Breast epithelium (tissue), 4 donors: ENCODE measurements around the gene SETD2. TPM values are rescaled to one million over a fixed set of nuclear protein-coding genes. Genes with fewer than 3 reads are reported as not detected.

Source experiments
- DNase-seq, 2 donors: peaks; one replicate each; pipeline ENCODE4 v3.0.0-alpha.2; 2019; ENCODE audit warnings: low spot score in 2 of 2
- H3K27ac ChIP-seq, 2 donors: fragments of 200-600 bp; sonication (generic) in 1 of 2; one replicate each; pipeline ENCODE4 v1.5.1; 2016 to 2019; ENCODE audit warnings: mild to moderate bottlenecking in 1 of 2
- H3K27me3 ChIP-seq, 2 donors: fragments of 200-600 bp; sonication (generic) in 1 of 2; one replicate each; pipeline versions ENCODE4 v1.5.1 to v1.6.0; 2017 to 2019; ENCODE audit warnings: control low read depth in 1 of 2, mild to moderate bottlenecking in 1 of 2
- H3K36me3 ChIP-seq: fragments of 200-600 bp; one replicate; pipeline ENCODE4 v1.5.1; 2019
- H3K4me1 ChIP-seq, 2 donors: fragments of 200-600 bp; sonication (generic); one replicate each; pipeline ENCODE4 v1.5.1; 2016 to 2019; ENCODE audit warnings: control low read depth in 1 of 2
- H3K4me3 ChIP-seq, 3 donors: fragments of 200-600 bp; sonication (generic); 1 replicate in 2 of 3; 2 replicates in 1 of 3; pipeline ENCODE4 v1.5.1; 2016 to 2019; ENCODE audit warnings: mild to moderate bottlenecking in 3 of 3, moderate library complexity in 2 of 3
- H3K9me3 ChIP-seq, 2 donors: fragments of 200-600 bp; sonication (generic) in 1 of 2; one replicate each; pipeline ENCODE4 v1.5.1; 2016 to 2019; ENCODE audit warnings: control low read depth in 1 of 2
- CTCF ChIP-seq, 3 donors: fragments of 450-650 bp; IDR thresholded peaks; one replicate each; pipeline ENCODE4 v1.5.1; 2016 to 2017; ENCODE audit warnings: antibody characterized with exemption in 3 of 3, mild to moderate bottlenecking in 3 of 3, moderate library complexity in 3 of 3
- POLR2A ChIP-seq: fragments of 450-650 bp; IDR thresholded peaks from one replicate; pipeline ENCODE4 v1.6.1; 2016; ENCODE audit warnings: antibody characterized with exemption, mild to moderate bottlenecking, moderate library complexity
- POLR2AphosphoS5 ChIP-seq, 3 donors: sonication (generic); formaldehyde crosslinking; IDR thresholded peaks; one replicate each; pipeline ENCODE4 v1.6.1; 2017; ENCODE audit warnings: antibody characterized with exemption in 3 of 3
- intact Hi-C: fragments of 100-400 bp; cut with DNase I; formaldehyde crosslinking; loops from one replicate; pipeline ENCODE4 v1.15.1; 2023; ENCODE audit warnings: low total_unique reads
- total RNA-seq, 3 donors: library from RNA; depleted of rRNA; stranded (reverse); fragments of >200 nt; gene quantifications; one replicate each; pipeline ENCODE4 v1.1.0, GENCODE V29; 2016

The SETD2 gene
- total RNA-seq, 3 donors from 2014 or later = 59.8 to 87.8 (median 74.4) TPM

- no peak for TF ChIP-seq POLR2AphosphoS5 (IDR thresholded peaks at IDR 0.05)
- TF ChIP-seq POLR2A = no peak
- TF ChIP-seq CTCF (IDR thresholded peaks at IDR 0.05) = no peak
- no peaks in the 10 kb centered on the region for H3K9me3 ChIP-seq
- H3K4me1 ChIP-seq = no peaks in the 10 kb centered on the region
- no peak overlapping the region for H3K27ac ChIP-seq
- H3K4me3 ChIP-seq = no peak overlapping the region
- no peaks in the 10 kb centered on the region for H3K36me3 ChIP-seq
- H3K27me3 ChIP-seq = no peaks in the 10 kb centered on the region
- no peak for DNase-seq
- intact Hi-C loops = no loop called here
These were observed 98.2 kb downstream of the SETD2 start for GRCh38 chr3:47065681-47066080.

- TF ChIP-seq POLR2A (no peak), CTCF (IDR thresholded peaks at IDR 0.05) (no peak), POLR2AphosphoS5 (IDR thresholded peaks at IDR 0.05) (no peak)
- no peak for DNase-seq
These were observed 98.9 kb downstream of the SETD2 start for GRCh38 chr3:47065058-47065457.

GRCh38 chr3:47057212-47057671 lies 106.7 kb downstream of the SETD2 start:
- intact Hi-C loops = no loop called here
- Histone ChIP-seq H3K4me3 (no peak overlapping the region), H3K27me3 (no peaks in the 10 kb centered on the region), H3K9me3 (no peaks in the 10 kb centered on the region), H3K4me1 (no peaks in the 10 kb centered on the region), H3K27ac (no peak overlapping the region), H3K36me3 (no peaks in the 10 kb centered on the region)
- no peak for DNase-seq
- no peak for TF ChIP-seq CTCF (IDR thresholded peaks at IDR 0.05)
- TF ChIP-seq POLR2AphosphoS5 (IDR thresholded peaks at IDR 0.05) = no peak
- no peak for TF ChIP-seq POLR2A

More at GRCh38 chr3:47065058-47065457, 98.9 kb downstream of the SETD2 start:
- Histone ChIP-seq H3K36me3 (no peaks in the 10 kb centered on the region), H3K4me1 (no peaks in the 10 kb centered on the region), H3K27me3 (no peaks in the 10 kb centered on the region), H3K9me3 (no peaks in the 10 kb centered on the region), H3K4me3 (no peak overlapping the region), H3K27ac (no peak overlapping the region)
- intact Hi-C loops = no loop called here

GRCh38 chr3:47056705-47057104 lies 107.2 kb downstream of the SETD2 start:
- Histone ChIP-seq H3K27me3 (no peaks in the 10 kb centered on the region), H3K36me3 (no peaks in the 10 kb centered on the region), H3K9me3 (no peaks in the 10 kb centered on the region), H3K27ac (no peak overlapping the region), H3K4me3 (no peak overlapping the region), H3K4me1 (no peaks in the 10 kb centered on the region)
- DNase-seq = no peak
- TF ChIP-seq CTCF (IDR thresholded peaks at IDR 0.05) (no peak), POLR2AphosphoS5 (IDR thresholded peaks at IDR 0.05) (no peak), POLR2A (no peak)
- intact Hi-C loops = no loop called here

- no peaks in the 10 kb centered on the region for H3K9me3 ChIP-seq
- no peak for DNase-seq
- TF ChIP-seq POLR2A = no peak
- no peak for TF ChIP-seq CTCF (IDR thresholded peaks at IDR 0.05)
- no peak for TF ChIP-seq POLR2AphosphoS5 (IDR thresholded peaks at IDR 0.05)
- no peaks in the 10 kb centered on the region for H3K27me3 ChIP-seq
- H3K27ac ChIP-seq = no peak overlapping the region
- H3K36me3 ChIP-seq = no peaks in the 10 kb centered on the region
- H3K4me1 ChIP-seq = no peaks in the 10 kb centered on the region
- intact Hi-C loops = no loop called here
- no peak overlapping the region for H3K4me3 ChIP-seq
These were observed 109.5 kb downstream of the SETD2 start for GRCh38 chr3:47054412-47054811.
